Neural crest cell (in vitro differentiated cells): ENCODE data around the gene AHNAK2. TPM values are rescaled to one million over a fixed set of nuclear protein-coding genes. Genes with fewer than 3 reads are reported as not detected.

Experiments used
- DNase-seq: peaks from one replicate; pipeline ENCODE4 v3.0.0; 2021; ENCODE audit warnings: low read depth, mixed read lengths, low spot score
- H3K27ac Mint-ChIP-seq: one replicate; pipeline ENCODE4 v1.8.0; 2021; ENCODE audit warnings: mild to moderate bottlenecking, mixed read lengths; ENCODE audit not compliant: unreplicated experiment
- H3K27me3 Mint-ChIP-seq: 2 replicates; pipeline ENCODE4 v1.8.0; 2021; ENCODE audit warnings: low read depth, mild to moderate bottlenecking, mixed read lengths
- H3K36me3 Mint-ChIP-seq: 2 replicates; pipeline ENCODE4 v1.8.0; 2021; ENCODE audit warnings: low read depth, mild to moderate bottlenecking, mixed read lengths
- H3K4me1 Mint-ChIP-seq: 2 replicates; pipeline ENCODE4 v1.8.0; 2021; ENCODE audit warnings: mixed read lengths
- H3K4me3 Mint-ChIP-seq: one replicate; pipeline ENCODE4 v1.8.0; 2021; ENCODE audit warnings: mild to moderate bottlenecking, mixed read lengths
- H3K9me3 Mint-ChIP-seq: 2 replicates; pipeline ENCODE4 v1.8.0; 2021; ENCODE audit warnings: mixed read lengths
- total RNA-seq: library from RNA; stranded (reverse); gene quantifications from 2 replicates; pipeline ENCODE4 v1.2.1, GENCODE V29; 2021
- TF ChIP-seq, protein P1 (sequence below): fragments of 200-600 bp; sonication (generic); conservative IDR thresholded peaks from 2 replicates; pipeline ENCODE4 v1.5.0; 2021; ENCODE audit warnings: antibody characterized with exemption, mild to moderate bottlenecking

Gene AHNAK2
- total RNA-seq, 1 donor from 2014 or later: 1.4 TPM

DNA sequence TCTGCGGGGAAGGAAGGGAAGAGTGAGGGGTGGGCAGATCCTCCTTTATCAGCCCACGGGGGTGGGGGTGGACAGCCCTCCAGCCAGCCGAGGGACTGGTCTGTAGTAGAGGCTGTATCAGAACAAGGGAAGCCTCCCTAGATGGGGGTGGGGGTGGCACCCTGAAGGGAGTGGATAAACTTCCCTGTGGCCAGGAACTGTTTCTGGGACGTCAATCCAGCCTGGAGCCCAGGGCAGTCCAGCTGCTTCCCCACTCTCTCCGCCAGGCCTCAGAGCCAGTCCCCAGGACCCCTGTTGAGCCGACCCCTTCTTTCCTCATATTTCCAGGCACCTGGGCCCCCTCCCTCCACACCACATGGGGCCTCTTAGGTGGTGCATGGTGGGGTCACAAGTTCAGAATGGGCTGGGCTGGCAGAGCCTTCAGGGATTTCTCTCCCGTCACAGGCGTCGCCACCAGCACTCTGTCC, 46.8 kb downstream of the AHNAK2 start:
- Mint-ChIP-seq H3K27me3 (peaks cover 53% of the 10 kb centered on the region), H3K27ac (no peak overlapping the region), H3K9me3 (no peaks in the 10 kb centered on the region), H3K4me3 (no peak overlapping the region), H3K36me3 (no peaks in the 10 kb centered on the region), H3K4me1 (peaks cover 3% of the 10 kb centered on the region)
- DNase-seq: no peak
- TF ChIP-seq, protein P1, sequence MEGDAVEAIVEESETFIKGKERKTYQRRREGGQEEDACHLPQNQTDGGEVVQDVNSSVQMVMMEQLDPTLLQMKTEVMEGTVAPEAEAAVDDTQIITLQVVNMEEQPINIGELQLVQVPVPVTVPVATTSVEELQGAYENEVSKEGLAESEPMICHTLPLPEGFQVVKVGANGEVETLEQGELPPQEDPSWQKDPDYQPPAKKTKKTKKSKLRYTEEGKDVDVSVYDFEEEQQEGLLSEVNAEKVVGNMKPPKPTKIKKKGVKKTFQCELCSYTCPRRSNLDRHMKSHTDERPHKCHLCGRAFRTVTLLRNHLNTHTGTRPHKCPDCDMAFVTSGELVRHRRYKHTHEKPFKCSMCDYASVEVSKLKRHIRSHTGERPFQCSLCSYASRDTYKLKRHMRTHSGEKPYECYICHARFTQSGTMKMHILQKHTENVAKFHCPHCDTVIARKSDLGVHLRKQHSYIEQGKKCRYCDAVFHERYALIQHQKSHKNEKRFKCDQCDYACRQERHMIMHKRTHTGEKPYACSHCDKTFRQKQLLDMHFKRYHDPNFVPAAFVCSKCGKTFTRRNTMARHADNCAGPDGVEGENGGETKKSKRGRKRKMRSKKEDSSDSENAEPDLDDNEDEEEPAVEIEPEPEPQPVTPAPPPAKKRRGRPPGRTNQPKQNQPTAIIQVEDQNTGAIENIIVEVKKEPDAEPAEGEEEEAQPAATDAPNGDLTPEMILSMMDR: no peak

DNA sequence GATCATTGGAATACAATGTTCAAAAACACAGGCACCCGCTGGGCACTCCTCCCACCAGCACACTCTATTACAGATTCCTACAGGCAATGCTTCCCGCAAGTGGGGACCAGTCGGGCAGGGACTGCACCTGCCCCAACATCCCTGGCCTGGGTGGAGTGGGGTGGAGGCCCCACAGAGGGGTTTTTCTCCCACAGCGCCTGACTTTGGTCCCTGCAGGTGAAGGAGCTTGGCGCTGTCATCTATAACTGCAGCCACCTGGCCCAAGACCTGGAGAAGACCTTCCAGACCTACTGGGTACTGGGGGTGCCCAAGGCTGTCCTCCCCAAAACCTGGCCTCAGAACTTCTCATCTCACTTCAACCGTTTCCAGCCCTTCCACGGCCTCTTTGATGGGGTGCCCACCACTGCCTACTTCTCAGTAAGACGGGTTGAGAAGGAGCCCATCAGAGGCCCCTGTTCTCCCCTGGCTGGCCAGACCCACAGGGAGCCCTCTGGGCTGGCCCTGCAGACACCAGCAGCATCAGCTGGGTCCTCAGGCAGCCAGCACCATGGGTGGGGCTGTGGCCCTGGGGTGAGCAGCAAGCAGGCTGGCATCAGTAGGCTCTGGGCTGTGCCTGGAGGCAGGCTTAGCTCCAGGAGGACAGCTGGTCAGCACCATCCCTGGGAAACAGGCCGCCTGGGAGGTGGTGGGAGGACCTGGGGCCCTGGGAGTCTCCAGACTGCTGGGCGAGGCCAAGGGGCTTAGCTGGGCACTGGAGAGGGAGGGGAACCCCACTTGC, 47.5 kb downstream of the AHNAK2 start:
- Mint-ChIP-seq H3K4me1 (peaks cover 3% of the 10 kb centered on the region), H3K27me3 (peaks cover 51% of the 10 kb centered on the region), H3K36me3 (no peaks in the 10 kb centered on the region), H3K4me3 (no peak overlapping the region), H3K27ac (no peak overlapping the region), H3K9me3 (no peaks in the 10 kb centered on the region)
- DNase-seq: no peak
- TF ChIP-seq, protein P1: no peak

DNA sequence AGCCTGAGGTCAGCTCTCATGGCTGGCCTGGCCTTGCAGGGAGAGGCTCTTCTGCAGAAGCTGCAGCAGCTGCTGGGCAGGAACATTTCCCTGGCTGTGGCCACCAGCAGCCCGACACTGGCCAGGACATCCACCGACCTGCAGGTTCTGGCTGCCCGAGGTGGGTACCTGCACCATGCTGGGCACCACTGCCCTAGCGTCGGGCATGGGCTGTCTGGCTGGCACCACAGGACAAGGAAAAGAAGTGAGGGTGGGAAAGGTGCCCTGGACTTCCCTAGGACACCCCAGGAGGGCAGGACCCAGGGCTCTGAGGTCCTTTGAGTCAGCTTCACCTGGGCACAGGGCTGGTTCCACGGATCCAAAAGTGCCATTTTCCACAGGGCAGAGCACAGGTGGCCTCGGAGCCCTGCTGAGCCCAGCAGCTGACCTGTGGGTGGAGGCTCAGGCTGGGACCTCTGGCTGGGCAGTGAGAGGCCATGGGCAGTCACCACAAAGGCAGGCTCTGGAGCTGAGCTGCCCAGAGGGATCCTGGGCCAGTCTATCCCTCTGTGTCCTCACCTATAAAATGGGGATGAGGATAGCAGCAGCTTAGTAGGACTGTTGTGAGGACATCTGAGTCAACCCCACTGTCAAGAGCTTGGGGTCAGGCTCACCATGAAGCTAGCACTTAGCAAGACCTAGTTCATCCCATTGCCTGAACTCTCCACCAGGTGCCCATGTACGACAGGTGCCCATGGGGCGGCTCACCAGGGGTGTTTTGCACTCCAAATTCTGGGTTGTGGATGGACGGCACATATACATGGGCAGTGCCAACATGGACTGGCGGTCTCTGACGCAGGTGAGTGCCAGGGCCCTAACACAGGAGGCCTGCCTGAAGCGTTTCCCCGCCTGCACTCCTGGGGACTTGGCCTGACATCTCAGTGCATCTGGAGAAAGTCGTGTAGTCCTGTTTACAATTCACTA, 48.6 kb downstream of the AHNAK2 start:
- DNase-seq: no peak
- no peaks in the 10 kb centered on the region for H3K36me3 Mint-ChIP-seq
- H3K4me1 Mint-ChIP-seq: peaks cover 1% of the 10 kb centered on the region
- no peak overlapping the region for H3K4me3 Mint-ChIP-seq
- H3K27me3 Mint-ChIP-seq: peaks cover 39% of the 10 kb centered on the region
- H3K9me3 Mint-ChIP-seq: no peaks in the 10 kb centered on the region
- TF ChIP-seq, protein P1: no peak
- no peak overlapping the region for H3K27ac Mint-ChIP-seq

DNA sequence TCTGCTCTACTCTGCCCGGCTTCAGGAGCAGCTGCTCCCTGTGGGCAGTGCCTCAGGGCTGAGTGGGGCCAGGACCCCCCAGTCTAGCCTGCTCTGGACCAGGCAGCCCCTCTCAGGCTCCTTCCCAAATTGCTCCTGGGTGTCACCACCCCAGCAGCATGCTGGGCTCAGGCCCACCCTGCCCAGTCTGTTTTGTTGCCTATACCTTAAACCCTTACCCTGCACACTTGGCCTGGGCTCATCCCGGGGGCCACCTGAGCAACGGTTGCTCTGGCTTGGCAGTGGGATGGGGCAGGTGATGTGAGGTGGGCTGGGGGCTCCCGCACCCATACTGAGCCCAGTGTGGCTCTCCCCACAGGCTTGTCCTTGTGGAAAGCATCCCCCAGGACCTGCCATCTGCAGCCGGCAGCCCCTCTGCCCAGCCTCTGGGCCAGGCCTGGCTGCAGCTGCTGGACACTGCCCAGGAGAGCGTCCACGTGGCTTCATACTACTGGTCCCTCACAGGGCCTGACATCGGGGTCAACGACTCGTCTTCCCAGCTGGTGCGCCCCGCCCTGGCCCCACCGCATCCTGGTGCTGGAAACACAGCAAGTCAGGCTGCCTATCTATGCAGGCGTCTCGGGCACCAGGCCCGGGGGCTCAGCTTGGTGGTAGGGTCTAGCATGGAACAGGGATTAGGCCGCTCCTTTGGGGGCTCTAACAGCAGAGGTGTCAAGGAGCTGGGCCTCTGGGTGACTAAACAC, 49.6 kb downstream of the AHNAK2 start:
- Mint-ChIP-seq H3K9me3 (no peaks in the 10 kb centered on the region), H3K4me3 (no peak overlapping the region), H3K36me3 (no peaks in the 10 kb centered on the region), H3K27me3 (peaks cover 33% of the 10 kb centered on the region), H3K4me1 (no peaks in the 10 kb centered on the region), H3K27ac (no peak overlapping the region)
- TF ChIP-seq, protein P1: no peak
- no peak for DNase-seq

DNA sequence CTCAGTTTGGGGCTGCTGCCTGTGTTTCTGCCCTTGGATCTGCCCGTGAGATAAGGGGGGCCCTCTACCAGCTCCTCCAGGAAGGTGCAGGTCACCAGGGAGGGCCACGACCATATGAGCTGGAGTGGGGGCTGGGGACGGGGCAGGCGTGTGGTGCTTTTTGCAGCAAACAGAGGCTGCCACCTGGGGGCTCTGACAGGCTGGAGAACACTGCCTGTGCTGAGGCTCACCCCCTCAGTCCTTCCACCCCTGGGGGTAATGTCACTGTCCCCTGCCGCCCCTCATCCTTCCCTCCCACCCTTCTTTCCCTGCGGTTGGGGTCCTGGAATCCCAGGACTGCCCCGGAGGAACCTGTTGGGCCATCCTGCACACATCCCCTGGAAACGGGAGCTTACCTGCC, 50.3 kb downstream of the AHNAK2 start:
- no peak for DNase-seq
- Mint-ChIP-seq H3K27ac (no peak overlapping the region), H3K4me3 (no peak overlapping the region), H3K27me3 (peaks cover 28% of the 10 kb centered on the region), H3K36me3 (no peaks in the 10 kb centered on the region), H3K4me1 (no peaks in the 10 kb centered on the region), H3K9me3 (no peaks in the 10 kb centered on the region)
- TF ChIP-seq, protein P1: no peak
